ENCODE data around the gene TPPP.
A peak's percentile ranks its signal among the peaks of the same experiment; 100 is the strongest.

DNA sequence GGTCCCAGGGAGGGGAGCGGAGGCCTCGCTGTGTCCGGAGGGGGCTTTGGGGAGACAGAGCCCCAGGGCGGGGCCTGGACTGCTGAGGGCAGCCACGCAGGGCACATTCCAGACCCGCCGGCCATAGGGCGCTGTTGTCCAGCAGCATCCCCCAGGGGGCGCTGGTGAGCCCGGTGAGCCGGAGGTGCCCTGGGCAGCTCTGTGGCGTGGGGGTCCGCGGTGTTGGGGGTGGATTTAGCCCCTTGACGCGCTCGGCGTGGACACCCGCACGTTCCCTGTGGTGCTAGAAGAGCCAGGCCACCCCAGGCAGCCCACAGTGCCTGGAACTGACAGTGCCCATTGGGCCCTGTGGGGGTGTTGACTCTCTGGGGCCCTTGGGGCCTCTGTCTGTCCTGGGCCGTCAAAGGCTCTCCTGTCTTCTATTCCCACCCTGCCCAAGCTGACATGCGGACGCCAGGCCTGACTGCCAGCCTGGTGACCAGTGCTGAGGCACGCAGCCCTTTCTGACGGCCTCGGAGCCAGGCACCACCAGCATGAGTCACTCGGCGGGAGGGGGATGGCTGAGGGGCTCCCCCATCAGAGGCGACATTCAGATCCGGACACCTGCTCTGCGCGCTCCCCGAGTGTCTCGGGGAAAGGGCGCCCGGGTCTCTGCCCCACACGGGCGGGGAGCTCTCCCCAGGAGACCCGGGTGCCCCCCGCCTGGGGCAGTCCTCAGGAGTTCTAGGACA, 23.9 kb downstream of the TPPP start:
- TF ChIP-seq, protein P1, sequence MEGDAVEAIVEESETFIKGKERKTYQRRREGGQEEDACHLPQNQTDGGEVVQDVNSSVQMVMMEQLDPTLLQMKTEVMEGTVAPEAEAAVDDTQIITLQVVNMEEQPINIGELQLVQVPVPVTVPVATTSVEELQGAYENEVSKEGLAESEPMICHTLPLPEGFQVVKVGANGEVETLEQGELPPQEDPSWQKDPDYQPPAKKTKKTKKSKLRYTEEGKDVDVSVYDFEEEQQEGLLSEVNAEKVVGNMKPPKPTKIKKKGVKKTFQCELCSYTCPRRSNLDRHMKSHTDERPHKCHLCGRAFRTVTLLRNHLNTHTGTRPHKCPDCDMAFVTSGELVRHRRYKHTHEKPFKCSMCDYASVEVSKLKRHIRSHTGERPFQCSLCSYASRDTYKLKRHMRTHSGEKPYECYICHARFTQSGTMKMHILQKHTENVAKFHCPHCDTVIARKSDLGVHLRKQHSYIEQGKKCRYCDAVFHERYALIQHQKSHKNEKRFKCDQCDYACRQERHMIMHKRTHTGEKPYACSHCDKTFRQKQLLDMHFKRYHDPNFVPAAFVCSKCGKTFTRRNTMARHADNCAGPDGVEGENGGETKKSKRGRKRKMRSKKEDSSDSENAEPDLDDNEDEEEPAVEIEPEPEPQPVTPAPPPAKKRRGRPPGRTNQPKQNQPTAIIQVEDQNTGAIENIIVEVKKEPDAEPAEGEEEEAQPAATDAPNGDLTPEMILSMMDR (IDR thresholded peaks at IDR 0.05; ENCODE audit: extremely low read depth in 1 of 2, insufficient read depth in 1 of 2, low read depth in 1 of 2, low read length in 2 of 2), result peak; percentile 73 to 90
- TF ChIP-seq, protein P2, sequence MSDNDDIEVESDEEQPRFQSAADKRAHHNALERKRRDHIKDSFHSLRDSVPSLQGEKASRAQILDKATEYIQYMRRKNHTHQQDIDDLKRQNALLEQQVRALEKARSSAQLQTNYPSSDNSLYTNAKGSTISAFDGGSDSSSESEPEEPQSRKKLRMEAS (IDR thresholded peaks at IDR 0.05; ENCODE audit: insufficient read depth, insufficient read length), result no peak
- TF ChIP-seq JUN (IDR thresholded peaks at IDR 0.05; ENCODE audit: borderline replicate concordance, insufficient read depth, insufficient read length, low read depth), result no peak
- no peak for TF ChIP-seq POLR2A (IDR thresholded peaks at IDR 0.05; ENCODE audit: low read depth, low read length)
- no peak for TF ChIP-seq POLR2AphosphoS5 (IDR thresholded peaks at IDR 0.05; ENCODE audit: insufficient read depth, low read depth, low read length)
- TF ChIP-seq EZH2 (IDR thresholded peaks at IDR 0.05; ENCODE audit: borderline replicate concordance, low read depth, low read length, severe bottlenecking), result no peak
- no peak for TF ChIP-seq MYC (IDR thresholded peaks at IDR 0.05; ENCODE audit: low read depth, low read length)
